ENCODE measurements around the gene ZBTB7A. TPM values are rescaled to one million over a fixed set of nuclear protein-coding genes. Genes with fewer than 3 reads are reported as not detected.

The ZBTB7A gene
- total RNA-seq, 1 donor from 2014 or later = 16.9 TPM

DNA sequence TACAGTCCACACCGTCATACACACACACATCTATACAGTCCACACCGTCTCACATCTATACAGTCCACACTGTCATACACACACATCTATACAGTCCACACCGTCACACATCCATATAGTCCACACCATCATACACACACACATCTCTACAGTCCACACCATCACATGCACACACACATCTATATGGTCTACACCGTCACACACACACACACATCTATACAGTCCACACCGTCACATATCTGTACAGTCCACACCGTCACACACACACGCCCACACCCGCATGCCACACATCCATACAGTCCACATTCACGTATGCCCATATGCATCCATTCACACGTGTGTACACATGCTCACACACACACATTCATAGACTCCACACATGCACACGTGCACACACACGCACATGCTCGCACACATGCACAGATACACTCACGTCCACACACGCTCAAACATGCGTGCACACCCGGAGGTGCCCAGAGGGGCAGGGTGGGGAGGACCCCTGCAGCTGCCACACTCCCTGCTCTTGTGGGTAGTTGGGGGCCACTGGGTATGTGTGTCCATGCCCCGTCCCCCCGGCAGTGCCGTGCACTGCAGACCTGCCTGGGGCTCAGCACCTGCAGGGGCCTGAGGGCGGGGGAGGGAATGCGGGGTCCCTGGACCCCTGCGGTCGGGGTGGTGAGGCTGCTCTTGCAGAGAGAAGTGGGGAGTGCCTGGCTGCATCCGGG, 30.0 kb downstream of the ZBTB7A start:
- no peak for DNase-seq (ENCODE audit: low spot score)

GRCh38 chr19:4035582-4035981, 31.1 kb downstream of the ZBTB7A start:
- DNase-seq (ENCODE audit: low spot score) = no peak

GRCh38 chr19:4035018-4035566, 31.6 kb downstream of the ZBTB7A start:
- DNase-seq (ENCODE audit: low spot score) = no peak

DNA sequence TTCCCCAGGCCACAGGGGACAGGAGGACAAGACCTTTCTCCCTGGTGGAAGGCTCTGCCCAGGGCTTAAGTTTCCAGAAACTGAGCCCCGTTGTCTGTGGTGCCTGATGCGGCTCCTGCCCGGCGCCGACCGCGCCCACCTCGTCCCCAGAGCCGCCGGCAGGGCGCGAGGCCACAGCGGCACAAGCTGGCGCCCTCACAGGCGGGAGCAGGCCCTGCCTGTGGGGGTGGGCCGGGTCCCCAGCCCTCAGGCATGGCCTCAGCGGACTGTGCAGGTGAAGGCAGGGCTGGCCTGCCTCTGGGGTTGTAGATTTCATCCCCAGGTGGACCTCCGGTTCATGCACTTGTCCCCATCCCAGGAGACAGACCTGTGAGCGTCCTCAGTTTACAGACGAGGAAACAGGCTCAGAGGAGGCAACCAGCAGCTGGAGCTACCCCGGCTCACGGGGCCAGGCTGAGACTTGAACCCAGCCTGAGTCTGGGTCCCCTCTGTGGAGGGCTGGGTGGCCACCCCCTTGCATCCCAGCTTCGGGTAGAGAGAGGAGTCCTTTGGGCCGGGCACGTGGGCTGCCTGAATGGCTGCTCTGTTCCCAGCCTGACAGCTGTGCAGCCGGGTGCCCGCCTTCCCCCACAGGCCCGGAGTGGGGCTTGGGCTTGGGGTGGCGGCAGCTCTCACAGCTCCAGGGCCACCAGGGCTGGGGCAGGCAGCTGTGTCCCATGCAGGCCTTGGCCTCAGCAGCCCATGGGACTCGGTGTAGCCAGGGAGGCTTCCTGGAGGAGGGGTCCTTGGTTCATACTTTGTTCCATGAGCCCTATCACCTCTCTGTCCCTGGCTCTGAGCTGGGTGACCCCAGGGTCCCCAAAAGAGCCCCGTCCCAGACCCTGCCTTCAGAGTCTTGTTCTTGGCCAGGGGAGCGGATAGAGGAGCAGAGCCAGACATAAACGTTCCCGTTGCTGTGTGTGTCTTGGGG, 32.4 kb downstream of the ZBTB7A start:
- no peak for DNase-seq (ENCODE audit: low spot score)

DNA sequence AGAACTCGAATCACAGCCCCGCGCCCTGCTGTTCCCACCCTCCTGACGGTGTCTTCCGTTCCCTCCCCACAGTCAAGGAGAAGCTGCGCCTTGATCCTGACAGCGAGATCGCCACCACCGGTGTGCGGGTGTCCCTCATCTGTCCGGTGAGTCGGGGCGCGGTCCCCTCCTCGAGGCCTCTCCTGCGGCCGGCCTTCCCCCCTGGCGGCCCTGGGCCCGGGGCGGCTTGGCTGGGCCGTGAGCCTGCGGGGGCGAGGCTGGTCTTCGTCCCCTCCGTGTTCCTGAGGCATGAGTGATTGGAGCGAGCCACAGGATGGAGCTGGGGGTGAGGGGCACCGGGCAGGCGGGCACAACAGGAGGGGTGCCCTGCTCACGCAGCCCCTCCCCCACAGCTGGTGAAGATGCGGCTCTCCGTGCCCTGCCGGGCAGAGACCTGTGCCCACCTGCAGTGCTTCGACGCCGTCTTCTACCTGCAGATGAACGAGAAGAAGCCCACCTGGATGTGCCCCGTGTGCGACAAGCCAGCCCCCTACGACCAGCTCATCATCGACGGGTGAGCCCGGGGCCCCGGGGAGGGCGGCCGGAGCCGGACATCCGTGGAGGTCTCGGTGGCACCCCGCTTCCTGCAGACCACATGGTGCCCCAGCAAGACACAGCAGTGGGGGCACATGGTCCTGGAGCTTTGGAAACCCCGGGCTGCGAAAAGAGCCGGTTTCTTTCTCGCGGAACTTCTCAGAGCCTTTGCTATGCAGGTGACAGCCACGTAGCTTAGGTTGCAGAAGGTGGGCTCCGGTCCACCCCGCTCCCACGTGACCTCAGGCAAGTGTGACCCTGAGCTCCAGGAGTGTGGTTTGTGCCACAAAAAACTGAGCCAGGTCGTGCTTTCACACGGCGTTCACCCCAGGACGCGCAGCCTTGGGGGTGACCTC, 33.4 kb downstream of the ZBTB7A start:
- no peak for DNase-seq (ENCODE audit: low spot score)

DNA sequence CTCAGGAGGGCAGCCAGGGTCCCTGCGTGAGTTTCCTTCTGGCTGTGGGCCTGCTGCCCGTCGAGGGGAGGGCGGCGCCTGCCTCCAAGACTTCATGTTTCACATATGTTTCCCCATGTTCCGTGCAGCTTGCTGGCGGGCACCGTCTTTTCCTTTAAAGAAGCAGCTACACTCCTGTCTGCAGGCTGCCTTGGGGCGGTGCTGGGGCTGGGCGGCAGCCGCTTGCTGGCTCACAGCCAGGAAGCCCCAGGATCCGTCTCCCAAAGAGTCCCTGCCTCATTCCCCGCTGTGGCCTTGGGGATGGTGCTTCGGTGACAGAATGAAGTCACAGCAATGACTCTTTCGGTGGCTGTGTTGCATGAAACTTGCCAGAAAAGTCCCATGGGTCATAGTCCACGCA, 34.3 kb downstream of the ZBTB7A start:
- no peak for DNase-seq (ENCODE audit: low spot score)

GRCh38 chr19:4031420-4031819, 35.3 kb downstream of the ZBTB7A start:
- no peak for DNase-seq (ENCODE audit: low spot score)

GRCh38 chr19:4030981-4031380, 35.7 kb downstream of the ZBTB7A start:
- DNase-seq (ENCODE audit: low spot score) = no peak

GRCh38 chr19:4030552-4030951, 36.1 kb downstream of the ZBTB7A start:
- no peak for DNase-seq (ENCODE audit: low spot score)

DNA sequence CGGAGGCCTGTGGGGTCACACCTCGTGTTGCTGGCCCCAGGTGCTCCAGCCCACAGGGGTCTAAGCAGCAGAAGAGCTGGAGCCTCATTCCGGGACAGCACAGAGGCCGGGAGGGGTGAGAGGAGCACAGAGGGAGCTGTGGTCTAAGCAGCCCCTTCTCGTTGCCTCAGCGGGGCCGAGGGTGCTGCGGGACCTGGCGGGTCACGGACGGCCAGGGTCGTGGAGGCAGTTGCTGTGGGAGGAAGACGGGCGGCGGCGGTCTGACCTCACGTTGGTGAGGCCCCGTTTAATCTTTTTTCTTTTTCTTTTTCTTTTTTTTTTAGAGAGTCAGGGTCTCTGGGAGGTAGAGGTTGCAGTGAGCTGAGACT, 37.5 kb downstream of the ZBTB7A start:
- DNase-seq (ENCODE audit: low spot score) = no peak

GRCh38 chr19:4028334-4029246, 38.1 kb downstream of the ZBTB7A start:
- no peak for DNase-seq (ENCODE audit: low spot score)

DNA sequence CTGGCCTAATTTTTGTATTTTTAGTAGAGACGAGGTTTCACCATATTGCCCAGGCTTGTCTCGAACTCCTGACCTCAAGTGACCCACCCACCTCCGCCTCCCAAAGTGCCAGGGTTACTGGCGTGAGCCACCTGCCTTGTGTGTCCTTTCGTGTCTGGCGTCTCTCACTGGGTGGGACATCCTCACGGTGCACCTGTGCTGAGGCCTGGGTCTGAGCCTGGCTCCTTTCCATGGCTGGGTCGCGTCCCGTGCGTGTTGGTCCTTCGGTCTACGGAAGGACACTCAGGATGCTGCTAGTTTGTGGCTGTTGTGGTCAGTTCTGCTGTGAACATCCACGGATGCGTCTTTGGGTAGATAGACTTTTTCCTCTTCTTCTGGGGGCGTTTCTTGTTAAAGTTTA, 39.6 kb downstream of the ZBTB7A start:
- no peak for DNase-seq (ENCODE audit: low spot score)

GRCh38 chr19:4025317-4025716, 41.4 kb downstream of the ZBTB7A start:
- no peak for DNase-seq (ENCODE audit: low spot score)

GRCh38 chr19:4023600-4024398, 42.9 kb downstream of the ZBTB7A start:
- no peak for DNase-seq (ENCODE audit: low spot score)

- no peak for DNase-seq (ENCODE audit: low spot score)
Measured at GRCh38 chr19:4019578-4019977, 47.1 kb downstream of the ZBTB7A start.

DNA sequence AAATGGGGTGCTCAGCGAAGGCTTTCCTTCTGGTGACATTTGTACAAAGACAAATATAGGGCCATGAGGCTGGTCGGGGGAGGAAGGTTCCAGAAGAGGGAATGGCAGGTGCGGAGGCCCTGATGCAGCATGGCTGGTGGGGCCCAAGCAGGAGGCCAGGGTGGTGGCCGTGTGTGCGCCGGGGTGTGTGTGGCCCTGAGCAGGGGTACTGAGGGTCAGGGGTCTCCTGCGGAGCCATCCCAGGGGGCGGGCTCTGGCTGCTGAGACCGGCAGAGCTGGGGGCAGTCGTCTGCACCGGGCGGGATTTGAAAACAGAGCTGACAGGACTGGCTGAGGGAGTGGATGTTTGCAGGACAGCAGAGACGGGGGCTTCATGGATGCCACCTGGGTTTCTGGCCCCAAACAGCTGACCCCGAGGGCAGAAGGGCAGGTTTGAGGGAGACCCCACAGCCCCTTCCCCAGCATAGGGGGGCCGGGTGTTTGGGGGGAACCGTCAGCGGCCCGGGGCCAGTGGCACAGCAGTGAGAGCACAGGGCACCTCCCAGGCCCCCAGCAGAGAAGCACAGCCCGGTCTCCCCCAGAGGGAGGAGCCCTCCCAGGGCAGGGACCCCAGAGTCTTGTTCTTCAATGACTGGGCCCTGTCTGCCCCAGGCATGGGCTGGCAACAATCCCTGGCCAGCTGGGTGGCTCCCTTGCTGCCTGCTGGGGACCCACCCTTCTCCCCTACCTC, 47.8 kb downstream of the ZBTB7A start:
- no peak for DNase-seq (ENCODE audit: low spot score)

- DNase-seq (ENCODE audit: low spot score) = no peak
Measured at GRCh38 chr19:4018140-4018613, 48.5 kb downstream of the ZBTB7A start.

- DNase-seq (ENCODE audit: low spot score) = no peak
Measured at GRCh38 chr19:4016903-4017638, 49.6 kb downstream of the ZBTB7A start.
